NCI-H2107 treated with DMSO at 0.1 percent for 48 hours (cell line): ENCODE results near the gene DLG5.

Experiments used
- DNase-seq: peaks from one replicate; lab custom pipeline; 2025; ENCODE audit not compliant: unreplicated experiment; lab: John Stamatoyannopoulos, UW

The DLG5 gene

DNA sequence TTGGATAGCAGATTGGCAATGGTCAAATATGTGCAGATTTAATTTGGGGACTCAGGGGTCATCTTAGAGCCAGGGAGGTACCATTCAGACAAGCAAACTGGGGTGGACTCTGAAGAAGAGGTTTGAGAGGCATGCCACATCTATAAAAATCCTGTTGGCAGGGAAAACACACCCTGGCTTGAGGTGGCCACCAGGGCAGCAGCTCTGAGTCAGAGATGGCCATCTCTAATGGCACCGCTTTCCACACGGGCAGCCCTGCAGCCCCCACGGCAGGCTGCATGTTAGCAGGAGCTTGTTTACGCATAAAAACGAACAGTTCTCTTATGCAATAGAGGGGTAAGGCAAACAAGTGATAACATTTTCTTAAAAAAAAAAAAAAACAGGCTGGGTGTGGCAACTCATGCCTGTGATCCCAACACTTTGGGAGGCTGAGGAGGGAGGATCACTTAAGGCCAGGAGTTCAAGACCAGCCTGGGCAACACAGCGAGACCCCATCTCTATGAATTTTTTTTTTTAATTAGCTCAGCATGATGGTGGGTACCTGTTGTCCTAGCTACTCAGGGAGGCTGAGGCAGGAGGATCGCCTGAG is 14.9 kb downstream of the DLG5 start:
- no peak for DNase-seq

DNA sequence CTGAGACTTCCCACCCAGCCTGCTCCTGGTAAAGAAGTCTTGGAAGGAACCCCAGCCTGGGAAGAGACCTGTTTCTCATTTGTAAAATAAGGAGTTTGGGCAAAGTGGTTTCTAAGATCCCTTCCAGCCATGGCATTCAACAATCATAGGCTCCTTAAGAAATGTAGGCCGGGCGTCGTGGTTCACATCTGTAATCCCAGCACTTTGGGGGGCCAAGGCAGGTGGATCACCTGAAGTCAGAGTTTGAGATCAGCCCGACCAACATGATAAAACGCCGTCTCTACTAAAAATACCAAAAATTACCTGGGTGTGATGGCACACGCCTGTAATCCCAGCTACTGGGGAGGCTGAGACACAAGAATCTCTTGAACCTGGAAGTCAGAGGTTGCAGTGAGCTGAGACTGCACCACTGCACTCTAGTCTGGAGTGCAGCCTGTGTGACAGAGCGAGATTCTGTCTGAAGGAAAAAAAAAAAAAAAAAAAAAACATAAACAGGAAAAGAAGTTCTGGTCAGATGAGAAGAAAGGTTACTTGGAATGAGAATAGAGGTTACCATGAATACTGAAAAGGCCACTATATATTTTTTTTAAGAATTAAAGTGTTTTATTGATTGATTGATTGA is 15.9 kb downstream of the DLG5 start:
- no peak for DNase-seq

DNA sequence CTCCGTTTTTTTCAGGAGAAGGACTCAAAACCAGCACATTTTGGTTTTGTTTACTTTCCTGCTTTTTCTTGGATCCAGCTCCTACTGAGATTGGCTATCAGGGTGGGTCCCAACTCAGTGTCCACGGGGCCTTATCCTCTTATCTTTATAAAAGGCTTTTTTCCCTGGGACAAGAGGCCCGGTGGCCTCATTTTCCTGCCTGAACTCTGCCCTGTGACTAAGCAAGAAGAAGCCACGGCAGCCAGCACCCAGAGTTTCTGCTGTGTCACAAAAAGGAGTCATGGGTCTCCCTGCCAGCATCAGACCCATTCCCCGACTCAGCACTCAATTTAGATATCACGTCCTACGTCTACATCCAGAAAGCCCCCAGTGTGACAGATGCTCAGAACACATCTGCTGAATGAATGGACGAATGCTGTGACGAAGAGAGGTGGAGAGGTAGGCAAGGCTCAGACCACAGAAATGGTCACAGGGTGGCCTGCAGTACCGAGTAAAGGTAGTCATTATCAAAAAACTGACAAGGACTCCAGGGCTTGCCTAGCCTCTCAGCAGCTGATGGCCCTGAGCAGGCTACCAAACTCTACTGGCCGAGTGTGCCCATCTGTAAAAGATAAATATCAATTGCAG is 16.7 kb downstream of the DLG5 start:
- no peak for DNase-seq

DNA sequence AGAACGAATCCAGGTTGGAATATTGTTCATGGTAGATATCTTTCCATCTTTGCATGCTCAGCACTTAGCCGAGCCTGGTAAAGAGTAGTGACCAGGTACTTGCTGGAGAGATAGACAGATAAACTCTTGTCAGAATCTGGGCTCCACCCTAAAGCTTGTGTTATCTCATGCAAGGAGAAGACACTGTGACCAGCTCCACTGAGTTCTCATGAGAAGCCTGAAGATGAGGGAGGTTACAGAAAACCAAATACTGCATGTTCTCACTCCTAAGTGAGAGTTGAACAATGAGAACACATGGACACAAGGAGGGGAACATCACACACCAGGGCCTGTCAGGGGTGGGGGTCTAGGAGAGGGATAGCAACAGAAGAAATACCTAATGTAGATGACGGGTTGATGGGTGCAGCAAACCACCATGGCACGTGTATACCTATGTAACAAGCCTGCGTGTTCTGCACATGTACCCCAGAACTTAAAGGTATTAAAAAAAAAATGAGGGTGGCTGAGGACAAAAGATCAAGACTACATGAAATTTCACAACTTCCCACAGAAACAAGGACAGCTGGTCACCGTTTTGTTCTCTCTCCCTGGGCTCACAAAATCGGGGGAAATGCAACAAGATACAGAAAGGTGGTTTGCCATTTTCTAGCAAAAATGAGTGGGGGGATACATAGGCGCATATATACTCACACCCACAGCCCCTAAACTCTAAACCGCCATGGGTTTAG is 17.4 kb downstream of the DLG5 start:
- DNase-seq: no peak

DNA sequence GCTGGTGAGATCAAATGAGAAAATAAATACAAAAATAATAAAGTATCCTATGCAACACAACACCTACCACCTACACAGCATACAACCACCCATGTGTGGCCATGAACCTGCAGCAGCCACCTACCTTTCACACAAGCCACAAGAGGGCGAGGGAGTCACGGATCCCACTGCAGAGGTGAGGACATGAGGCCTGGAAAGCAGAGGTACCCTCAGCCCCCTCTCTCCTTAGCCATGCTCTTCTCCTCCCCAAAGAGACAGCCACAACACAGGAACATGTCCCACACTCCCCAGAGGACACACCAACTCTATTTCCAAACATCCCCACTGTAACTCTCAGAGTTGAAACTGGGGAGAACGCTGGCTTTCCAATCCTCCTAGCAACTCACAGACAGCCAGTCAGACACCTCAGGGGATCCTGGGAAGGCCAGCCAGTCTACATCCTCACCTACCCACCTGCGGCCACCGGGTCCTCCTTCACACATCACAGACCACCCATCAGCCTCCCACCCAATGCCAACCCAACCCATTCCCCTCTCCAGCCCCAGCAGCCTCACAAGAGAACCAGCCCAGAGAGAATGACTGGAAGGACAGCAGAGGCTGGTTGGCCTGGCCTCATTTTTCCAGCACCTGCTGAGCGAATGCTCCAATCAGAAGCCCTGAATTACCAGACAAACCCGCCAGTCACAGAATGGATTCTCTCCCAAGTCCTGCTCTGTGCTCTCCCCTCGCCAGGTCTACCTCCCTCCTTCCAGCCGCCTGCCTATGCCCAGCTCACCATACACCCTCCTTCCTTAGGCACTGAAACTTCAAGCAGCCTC is 18.4 kb downstream of the DLG5 start:
- DNase-seq: no peak

DNA sequence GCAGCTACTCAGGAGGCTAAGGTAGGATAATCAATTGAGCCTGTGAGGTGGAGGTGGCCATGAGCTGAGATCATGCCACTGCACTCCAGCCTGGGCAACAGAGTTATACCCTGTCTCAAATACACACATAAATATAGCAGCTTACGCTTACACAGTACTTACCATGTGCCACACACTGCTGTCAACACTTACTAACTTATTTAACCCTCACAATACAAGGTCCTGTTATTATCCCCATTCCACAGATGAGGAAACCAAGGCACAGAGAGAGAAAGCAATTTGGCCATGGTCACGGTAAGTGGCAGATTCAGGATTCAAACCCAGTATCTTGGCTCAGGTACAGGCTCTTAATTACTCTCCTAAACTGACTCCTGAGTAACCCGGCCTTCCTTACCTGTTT is 19.1 kb downstream of the DLG5 start:
- DNase-seq: no peak

DNA sequence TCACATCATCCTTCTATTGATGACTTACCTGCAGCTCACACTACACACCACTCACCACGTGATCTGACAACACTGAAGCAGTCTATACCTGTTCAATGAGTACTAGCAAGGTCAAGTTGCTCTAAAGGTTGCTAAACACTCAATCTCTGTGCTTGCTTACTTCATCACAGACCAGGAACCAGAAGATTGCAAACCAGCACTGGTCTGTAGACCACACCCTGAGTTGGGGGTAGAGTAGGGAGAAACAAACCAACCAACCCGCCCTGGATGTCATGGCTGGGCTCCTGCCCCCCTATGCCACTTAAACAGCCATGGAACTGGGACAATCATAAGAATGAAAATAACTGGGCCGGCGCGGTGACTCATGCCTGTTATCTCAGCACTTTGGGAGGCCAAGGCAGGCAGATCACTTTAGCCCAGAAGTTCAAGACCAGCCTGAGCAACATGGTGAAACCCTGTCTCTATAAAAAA is 19.6 kb downstream of the DLG5 start:
- no peak for DNase-seq

DNA sequence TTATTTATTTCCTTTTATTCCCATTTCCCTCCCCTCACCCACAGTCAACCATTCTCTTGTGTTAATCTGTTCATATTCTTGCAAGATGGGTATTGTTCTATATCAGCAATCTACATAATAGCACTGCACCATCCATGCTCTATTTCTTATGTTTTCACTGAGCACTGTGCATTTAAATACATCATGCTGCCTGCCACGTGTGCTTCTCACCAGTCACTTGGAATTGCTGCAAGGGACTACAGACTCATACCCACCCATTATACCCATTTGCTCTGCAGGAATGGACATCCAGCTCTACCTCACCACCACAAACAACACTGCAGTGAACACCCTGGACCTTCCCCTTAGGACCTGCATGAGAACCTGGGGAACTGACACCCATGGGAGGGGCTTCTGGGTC is 20.8 kb downstream of the DLG5 start:
- DNase-seq: no peak

DNA sequence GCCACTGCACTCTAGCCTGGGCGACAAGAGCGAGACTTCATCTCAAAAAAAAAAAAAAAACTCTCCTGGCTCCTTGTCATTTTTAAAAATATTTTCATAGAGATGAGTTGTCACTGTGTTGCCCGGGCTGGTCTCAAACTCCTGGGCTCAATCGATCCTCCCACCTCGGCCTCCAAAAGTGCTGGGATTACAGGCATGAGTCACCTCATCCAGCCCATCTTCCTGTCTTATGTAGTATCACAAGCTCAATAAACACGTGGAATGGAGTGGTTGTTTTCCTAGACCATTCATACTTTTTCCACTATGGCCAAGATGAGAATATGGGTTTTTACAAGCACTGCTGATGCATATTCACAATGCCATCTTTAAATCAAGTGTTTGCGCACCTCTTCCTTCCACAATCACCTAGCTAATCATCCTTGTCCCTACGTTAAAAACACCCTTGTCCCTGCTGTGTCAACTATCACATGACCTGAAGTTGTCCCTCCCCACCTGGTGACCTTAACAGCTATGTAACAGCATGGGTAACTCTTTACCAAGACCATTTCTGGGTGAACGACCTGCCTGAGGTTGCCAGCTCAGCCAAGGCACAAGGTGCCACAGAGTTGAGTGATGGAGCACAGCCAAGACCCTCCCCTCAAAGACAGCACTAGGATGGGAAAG is 21.3 kb downstream of the DLG5 start:
- DNase-seq: no peak

DNA sequence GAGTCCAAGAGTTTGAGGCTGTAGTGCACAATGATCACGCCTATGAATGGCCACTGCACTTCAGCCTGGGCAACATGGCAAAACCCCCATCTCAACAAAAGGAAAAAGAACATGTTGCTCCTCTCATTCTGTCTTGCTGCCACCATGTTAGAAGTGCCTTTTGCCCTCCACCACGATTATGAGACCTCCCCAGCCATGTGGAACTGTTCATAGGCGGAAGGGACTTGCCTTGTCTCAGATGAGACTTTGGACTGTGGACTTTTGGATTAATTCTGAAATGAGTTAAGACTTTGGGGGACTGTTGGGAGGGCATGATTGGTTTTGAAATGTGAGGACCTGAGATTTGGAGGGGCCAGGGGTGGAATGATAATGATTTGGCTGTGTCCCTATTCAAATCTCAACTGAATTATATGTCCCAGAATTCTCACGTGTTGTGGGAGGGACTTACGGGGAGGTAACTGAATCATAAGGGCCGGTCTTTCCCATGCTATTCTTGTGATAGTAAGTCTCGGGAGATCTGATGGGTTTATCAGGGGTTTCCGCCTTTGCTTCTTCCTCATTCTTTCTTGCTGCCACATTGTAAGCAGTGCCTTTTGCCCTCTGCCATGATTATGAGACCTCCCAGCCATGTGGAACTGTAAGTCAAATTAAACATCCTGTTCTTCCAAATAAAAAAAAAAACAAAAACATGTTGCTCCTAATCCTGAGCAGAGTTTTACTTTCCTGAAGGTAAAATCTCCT is 22.3 kb downstream of the DLG5 start:
- no peak for DNase-seq

DNA sequence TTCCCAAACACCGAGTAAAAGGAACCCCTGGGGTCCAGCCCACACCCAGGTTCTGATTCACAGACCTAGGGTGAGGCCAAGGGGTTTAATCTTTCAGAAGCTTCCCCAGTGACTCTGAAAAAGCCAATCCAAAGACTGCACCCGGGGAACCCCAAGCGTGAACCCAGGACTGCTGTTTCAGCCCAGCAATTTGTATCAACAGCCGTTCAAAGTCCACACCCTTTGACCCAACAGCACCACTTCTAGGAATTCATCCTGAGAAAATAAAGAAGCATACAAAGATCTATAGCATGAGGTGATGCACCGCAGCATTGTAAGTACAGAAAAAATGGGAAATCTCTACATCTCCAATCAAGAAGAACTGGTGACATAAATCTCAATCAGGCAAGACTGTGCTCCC is 24.4 kb downstream of the DLG5 start:
- no peak for DNase-seq

DNA sequence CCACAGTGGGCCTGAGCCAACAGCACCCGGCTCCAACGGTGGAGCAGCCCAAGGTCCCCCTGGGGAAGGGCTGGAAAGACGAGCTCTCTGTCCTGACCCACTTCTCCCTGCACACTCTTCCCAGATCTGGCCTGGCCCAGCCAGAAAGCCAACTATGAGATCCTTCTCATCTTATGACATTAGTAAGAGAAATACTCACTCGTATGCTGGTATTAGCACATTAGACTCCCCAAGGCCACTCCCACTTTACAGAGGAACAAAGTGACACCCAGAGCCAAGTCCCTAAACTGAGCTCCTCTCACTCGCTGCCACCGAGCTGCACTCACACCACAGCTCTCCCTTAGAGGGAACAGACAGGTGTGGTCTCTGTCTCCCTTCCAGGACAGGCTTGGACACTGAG is 24.8 kb downstream of the DLG5 start:
- DNase-seq: no peak

DNA sequence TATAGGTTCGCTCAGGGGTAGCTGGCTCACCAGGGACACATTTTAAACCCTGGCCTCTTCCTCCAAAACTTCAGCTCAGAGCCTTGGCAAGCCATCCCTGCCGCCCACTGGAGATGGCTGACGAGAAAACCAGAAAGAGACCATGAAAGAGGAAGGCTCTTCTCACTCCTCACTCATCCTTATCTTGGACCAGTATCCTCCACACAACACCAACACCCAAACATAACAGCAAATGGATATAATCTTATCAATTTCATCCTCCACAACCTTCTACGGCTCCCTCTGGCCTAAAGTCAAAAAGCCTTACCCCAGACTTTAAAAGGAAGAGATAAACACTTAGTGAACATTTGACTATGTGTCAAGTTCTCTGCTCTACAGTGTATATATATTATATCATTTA is 26.9 kb downstream of the DLG5 start:
- no peak for DNase-seq

DNA sequence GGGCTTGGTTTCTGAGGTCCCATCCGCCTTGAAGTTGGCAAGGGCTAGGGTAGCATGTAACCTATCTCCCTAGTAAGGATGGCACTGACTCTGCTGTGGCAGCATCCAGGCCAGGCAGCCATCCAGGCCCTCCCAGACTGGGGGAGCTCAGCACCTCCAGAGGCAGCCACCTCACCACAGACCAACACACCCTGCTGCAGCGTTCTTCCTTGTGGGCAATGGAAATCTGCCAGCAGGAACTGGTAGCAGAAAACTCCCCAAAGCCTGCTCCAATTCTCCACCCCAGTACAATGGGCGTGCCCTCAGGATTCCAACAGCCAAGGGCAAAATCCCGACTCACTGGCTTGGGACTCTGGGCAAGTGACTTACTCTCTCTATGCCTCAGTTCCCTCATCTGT is 27.5 kb downstream of the DLG5 start:
- no peak for DNase-seq

DNA sequence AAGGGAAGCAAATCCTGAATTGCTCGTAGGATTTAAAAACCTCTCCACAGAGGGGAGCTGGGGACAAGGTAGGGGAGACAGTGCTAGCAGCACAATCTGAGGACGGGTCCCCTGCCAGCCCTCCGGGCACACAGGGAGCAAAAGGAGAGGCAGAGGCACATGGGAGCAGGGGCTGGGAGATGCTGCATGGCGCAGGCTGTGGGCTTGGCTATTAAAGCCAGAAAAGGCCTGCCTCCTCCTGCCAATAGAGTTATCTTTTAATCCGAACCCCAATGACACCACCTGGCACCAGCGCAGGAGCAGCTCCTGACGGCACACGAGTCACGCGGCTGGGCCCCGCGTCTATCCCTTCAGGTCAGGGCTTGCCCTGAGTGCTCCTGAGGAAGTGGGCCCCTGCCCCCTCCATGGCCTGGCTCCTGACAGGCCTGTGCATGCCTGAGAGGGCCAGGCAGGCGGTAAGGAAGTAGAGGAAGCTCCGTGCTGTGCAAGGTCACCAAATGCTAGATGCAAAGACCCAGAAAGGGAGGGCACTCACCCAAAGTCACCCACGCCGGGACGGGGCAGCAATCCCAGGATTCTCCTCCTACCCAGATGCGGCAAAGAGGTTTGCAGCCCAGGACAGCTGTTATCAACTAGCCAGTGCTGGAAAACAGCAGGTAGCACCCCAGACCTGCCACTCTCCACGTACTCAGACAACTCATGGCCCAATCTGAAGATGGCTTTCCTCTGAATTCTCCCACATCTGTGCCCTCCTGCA is 28.1 kb downstream of the DLG5 start:
- no peak for DNase-seq

DNA sequence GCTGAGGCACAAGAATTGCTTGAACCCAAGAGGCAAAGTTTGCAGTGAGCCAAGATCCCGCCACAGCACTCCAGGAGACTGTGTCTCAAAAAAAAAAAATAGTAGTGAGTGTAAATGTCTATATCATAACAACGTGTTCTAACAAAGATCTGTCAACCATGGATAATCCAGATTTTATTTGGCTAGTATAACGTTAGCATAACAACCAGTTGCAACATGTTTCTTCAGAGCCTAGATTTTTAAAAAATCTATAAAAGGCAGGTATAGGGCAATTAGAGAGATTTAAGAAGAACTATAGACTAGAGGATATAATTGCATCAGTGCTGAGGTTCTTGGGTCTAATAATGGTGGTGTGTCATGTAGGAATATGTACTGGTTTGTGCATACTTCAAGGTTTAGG is 30.5 kb downstream of the DLG5 start:
- no peak for DNase-seq

DNA sequence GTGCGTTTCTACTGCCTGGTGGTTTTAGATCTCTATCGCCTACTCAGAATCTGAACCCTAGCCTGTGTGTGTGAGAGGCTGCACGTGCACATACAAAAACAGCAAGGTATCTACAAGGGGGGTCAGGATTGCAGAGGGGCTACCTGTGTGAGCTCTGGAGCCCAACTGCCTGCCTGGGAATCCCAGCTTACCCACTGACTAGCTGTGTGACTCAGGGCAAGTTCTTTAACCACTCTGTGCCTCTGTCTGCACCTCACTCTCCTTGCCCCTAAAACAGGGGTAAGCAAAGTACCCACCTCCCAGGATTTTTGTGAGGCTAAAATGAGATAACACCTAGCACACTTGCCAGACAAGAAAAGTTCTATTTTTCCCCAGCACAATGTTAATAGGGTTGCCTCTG is 32.5 kb downstream of the DLG5 start:
- no peak for DNase-seq

DNA sequence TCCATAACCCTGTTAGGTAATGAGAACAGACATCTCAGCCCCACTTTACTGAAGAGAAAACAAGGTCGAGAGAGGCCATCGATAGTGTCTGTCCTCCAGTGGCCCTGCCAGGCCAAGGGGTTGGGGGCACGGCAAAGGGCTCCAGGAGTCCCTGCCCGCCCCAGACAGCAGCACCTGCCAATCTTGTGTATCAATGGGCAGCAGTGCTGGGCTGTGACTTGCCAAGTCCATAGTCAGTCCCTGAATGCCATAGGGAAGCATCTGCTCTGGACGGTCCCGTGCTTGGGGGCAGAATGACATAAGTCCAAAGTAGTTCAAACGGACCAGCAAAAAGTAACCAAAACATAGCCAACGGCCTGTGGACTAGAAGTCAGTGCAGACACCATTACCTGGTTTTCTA is 33.2 kb downstream of the DLG5 start:
- DNase-seq: no peak

DNA sequence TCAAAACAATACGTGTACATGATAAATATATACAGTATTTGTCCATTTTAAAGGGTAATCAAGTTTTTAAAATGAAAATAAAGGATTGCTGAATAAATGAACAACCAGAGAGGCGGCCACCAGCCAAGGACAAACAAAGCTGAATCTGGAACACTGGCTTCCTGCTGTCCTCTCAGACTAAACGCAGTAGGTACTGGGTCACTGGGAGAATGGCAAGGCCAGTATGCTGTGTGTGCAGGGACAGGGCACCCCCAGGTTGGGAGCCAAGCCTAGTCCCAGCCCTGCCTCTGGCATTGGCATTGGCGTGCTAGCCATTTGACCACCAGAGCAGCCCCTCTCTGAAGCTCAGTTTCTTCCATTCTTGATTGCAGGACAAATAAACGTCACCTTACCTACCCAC is 33.8 kb downstream of the DLG5 start:
- no peak for DNase-seq
